Astrocyte (in vitro differentiated cells and primary cell): ENCODE data around the gene SLC45A3. TPM values are rescaled to one million over a fixed set of nuclear protein-coding genes. Genes with fewer than 3 reads are reported as not detected.

ENCODE experiments used
- total RNA-seq: library from RNA; stranded (reverse); gene quantifications from 2 replicates; pipeline ENCODE4 v1.2.1, GENCODE V29; 2021

SLC45A3 gene
- total RNA-seq, 1 donor from 2014 or later = 7.1 TPM

Other genes starting within 250 kb of the SLC45A3 start
- 2.2 and 2.3 TPM in 2 replicates for gene BLACAT1, start 224.5 kb downstream of the SLC45A3 start, total RNA-seq
- gene CDK18, start 175.8 kb downstream of the SLC45A3 start, total RNA-seq = 15.7 and 17.8 TPM in 2 replicates
- 28.4 and 31.3 TPM in 2 replicates for gene ELK4, start 48.5 kb downstream of the SLC45A3 start, total RNA-seq
- 156 and 169 TPM in 2 replicates for gene NUCKS1, start 69.7 kb upstream of the SLC45A3 start, total RNA-seq
- gene RAB29, start 95.0 kb upstream of the SLC45A3 start, total RNA-seq = 11.0 and 13.3 TPM in 2 replicates
- 22.4 and 23.3 TPM in 2 replicates for gene SLC41A1, start 132.7 kb upstream of the SLC45A3 start, total RNA-seq
- gene PM20D1, start 169.6 kb upstream of the SLC45A3 start, total RNA-seq = not detected in 2 replicates